WTC11 (cell line): ENCODE measurements around the gene ARHGAP26. TPM values are rescaled to one million over a fixed set of nuclear protein-coding genes. Genes with fewer than 3 reads are reported as not detected.

Experiments used
- ATAC-seq: fragments of 200-7000 bp; cut with Tn5 transposase; 2 replicates; pipeline ENCODE4 v1.10.0; 2021; ENCODE audit warnings: mild to moderate bottlenecking, moderate library complexity
- CTCF ChIA-PET: fragments of 300-600 bp; sonication (Branson Sonifier 250); formaldehyde crosslinking; loops from one replicate; lab custom pipeline; 2021; ENCODE audit warnings: antibody characterized with exemption; lab: Charles Lee
- POLR2A ChIA-PET: fragments of 350-600 bp; sonication (Branson Sonifier 250); formaldehyde crosslinking; loops from one replicate; lab custom pipeline; 2021; ENCODE audit warnings: antibody characterized with exemption; lab: Charles Lee
- DNase-seq: peaks from one replicate; pipeline ENCODE4 v3.0.0; 2021; ENCODE audit warnings: low spot score
- H3K27ac Mint-ChIP-seq: 2 replicates; pipeline ENCODE4 v1.8.0; 2021; ENCODE audit warnings: mixed read lengths
- H3K27me3 Mint-ChIP-seq: 2 replicates; pipeline ENCODE4 v1.8.0; 2021; ENCODE audit warnings: low read depth, mild to moderate bottlenecking, moderate library complexity, mixed read lengths
- H3K36me3 Mint-ChIP-seq: 2 replicates; pipeline ENCODE4 v1.8.0; 2021; ENCODE audit warnings: mixed read lengths
- H3K4me1 Mint-ChIP-seq: 2 replicates; pipeline ENCODE4 v1.8.0; 2022; ENCODE audit warnings: mixed read lengths
- H3K4me3 Mint-ChIP-seq: 2 replicates; pipeline ENCODE4 v1.8.0; 2021; ENCODE audit warnings: mild to moderate bottlenecking, moderate library complexity, mixed read lengths
- H3K9me3 Mint-ChIP-seq: 2 replicates; pipeline ENCODE4 v1.8.0; 2021; ENCODE audit warnings: mixed read lengths
- CREM ChIP-seq: sonication (generic); formaldehyde crosslinking; IDR thresholded peaks from 2 replicates; pipeline ENCODE4 v1.8.1; 2022; ENCODE audit warnings: mild to moderate bottlenecking, missing genetic modification reagents, moderate library complexity
- JAZF1 ChIP-seq: fragments of 250-450 bp; sonication (Bioruptor Pico); IDR thresholded peaks from 2 replicates; pipeline ENCODE4 v1.9.0; 2021; ENCODE audit warnings: moderate library complexity, mild to moderate bottlenecking, inconsistent platforms
- OVOL2 ChIP-seq: fragments of 250-450 bp; sonication (Bioruptor Pico); IDR thresholded peaks from 2 replicates; pipeline ENCODE4 v1.9.0; 2021; ENCODE audit warnings: mild to moderate bottlenecking, borderline replicate concordance
- PRRX2 ChIP-seq: fragments of 250-450 bp; sonication (Bioruptor Pico); IDR thresholded peaks from 2 replicates; pipeline ENCODE4 v1.8.0; 2021; ENCODE audit warnings: mild to moderate bottlenecking
- RORB ChIP-seq: fragments of 250-450 bp; sonication (Bioruptor Pico); IDR thresholded peaks from 2 replicates; pipeline ENCODE4 v1.9.0; 2021; ENCODE audit warnings: mild to moderate bottlenecking
- TEAD1 ChIP-seq: sonication (generic); formaldehyde crosslinking; IDR thresholded peaks from 2 replicates; pipeline ENCODE4 v1.8.0; 2022; ENCODE audit warnings: mild to moderate bottlenecking, missing genetic modification reagents
- ZBTB21 ChIP-seq: sonication (generic); formaldehyde crosslinking; IDR thresholded peaks from 2 replicates; pipeline ENCODE4 v1.8.1; 2023; ENCODE audit warnings: mild to moderate bottlenecking, missing genetic modification reagents, borderline replicate concordance
- ZNF121 ChIP-seq: sonication (generic); formaldehyde crosslinking; IDR thresholded peaks from 2 replicates; pipeline ENCODE4 v1.8.0; 2023; ENCODE audit warnings: missing genetic modification reagents
- ZNF263 ChIP-seq: sonication (generic); formaldehyde crosslinking; IDR thresholded peaks from 2 replicates; pipeline ENCODE4 v1.8.1; 2022; ENCODE audit warnings: low read depth, mild to moderate bottlenecking, moderate library complexity, missing genetic modification reagents
- ZNF317 ChIP-seq: sonication (generic); formaldehyde crosslinking; IDR thresholded peaks from 2 replicates; pipeline ENCODE4 v1.8.1; 2023; ENCODE audit warnings: low read depth, mild to moderate bottlenecking, moderate library complexity, missing genetic modification reagents, borderline replicate concordance
- total RNA-seq: library from RNA; stranded (reverse); gene quantifications from 3 replicates; pipeline ENCODE4 v1.2.3, GENCODE V29; 2021
- TF ChIP-seq, protein P1 (sequence below): sonication (generic); formaldehyde crosslinking; IDR thresholded peaks from 2 replicates; pipeline ENCODE4 v1.8.1; 2023; ENCODE audit warnings: mild to moderate bottlenecking, missing genetic modification reagents
- TF ChIP-seq, protein P2 (sequence below): sonication (generic); formaldehyde crosslinking; IDR thresholded peaks from 2 replicates; pipeline ENCODE4 v1.8.0; 2022; ENCODE audit warnings: missing genetic modification reagents
- TF ChIP-seq, protein P3 (sequence below): sonication (generic); formaldehyde crosslinking; IDR thresholded peaks from 2 replicates; pipeline ENCODE4 v1.8.0; 2023; ENCODE audit warnings: mild to moderate bottlenecking, missing genetic modification reagents
- TF ChIP-seq, protein P4 (sequence below): sonication (generic); formaldehyde crosslinking; IDR thresholded peaks from 2 replicates; pipeline ENCODE4 v1.8.0; 2022; ENCODE audit warnings: mild to moderate bottlenecking, missing genetic modification reagents
- TF ChIP-seq, protein P5 (sequence below): fragments of 250-450 bp; sonication (Bioruptor Pico); IDR thresholded peaks from 2 replicates; pipeline ENCODE4 v2.1.2; 2022; ENCODE audit warnings: mild to moderate bottlenecking, moderate library complexity

The ARHGAP26 gene
- total RNA-seq, 1 experiment from 2014 or later, result 22.3 TPM

DNA sequence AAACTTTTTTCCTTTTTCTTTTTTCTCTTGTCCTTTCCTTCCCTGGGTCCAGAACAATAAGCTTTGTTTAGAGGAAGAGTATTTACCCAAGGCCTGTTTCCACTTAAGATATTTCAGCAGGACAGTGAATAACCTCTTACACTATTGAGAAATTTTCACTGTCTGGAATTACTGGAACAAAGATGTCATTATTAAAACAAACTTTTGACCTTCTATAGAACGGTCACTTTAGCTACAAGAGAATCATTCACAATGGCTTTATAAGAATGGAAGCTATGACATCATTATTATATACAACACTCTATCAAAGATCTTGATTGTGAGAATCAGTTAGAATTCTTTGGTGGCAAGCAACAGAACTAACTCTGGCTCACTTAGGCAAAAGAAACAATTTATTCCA lies 22.0 kb upstream of the ARHGAP26 start:
- DNase-seq (no peak), ATAC-seq (no peak)
- no peak overlapping the region for H3K27ac Mint-ChIP-seq
- H3K4me1 Mint-ChIP-seq, result peaks cover 13% of the 10 kb centered on the region
- POLR2A ChIA-PET, result no interaction called here
- TF ChIP-seq TEAD1 (no peak), RORB (CRISPR knock-in tag) (no peak), CREM (CRISPR knock-in tag) (no peak), ZNF121 (no peak), ZNF317 (CRISPR knock-in tag) (no peak), ZNF263 (no peak), ZBTB21 (CRISPR knock-in tag) (no peak), PRRX2 (CRISPR knock-in tag) (no peak), JAZF1 (CRISPR knock-in tag) (no peak), OVOL2 (no peak)
- TF ChIP-seq, protein P1, sequence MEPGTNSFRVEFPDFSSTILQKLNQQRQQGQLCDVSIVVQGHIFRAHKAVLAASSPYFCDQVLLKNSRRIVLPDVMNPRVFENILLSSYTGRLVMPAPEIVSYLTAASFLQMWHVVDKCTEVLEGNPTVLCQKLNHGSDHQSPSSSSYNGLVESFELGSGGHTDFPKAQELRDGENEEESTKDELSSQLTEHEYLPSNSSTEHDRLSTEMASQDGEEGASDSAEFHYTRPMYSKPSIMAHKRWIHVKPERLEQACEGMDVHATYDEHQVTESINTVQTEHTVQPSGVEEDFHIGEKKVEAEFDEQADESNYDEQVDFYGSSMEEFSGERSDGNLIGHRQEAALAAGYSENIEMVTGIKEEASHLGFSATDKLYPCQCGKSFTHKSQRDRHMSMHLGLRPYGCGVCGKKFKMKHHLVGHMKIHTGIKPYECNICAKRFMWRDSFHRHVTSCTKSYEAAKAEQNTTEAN (CRISPR knock-in tag), result no peak
- TF ChIP-seq, protein P2, sequence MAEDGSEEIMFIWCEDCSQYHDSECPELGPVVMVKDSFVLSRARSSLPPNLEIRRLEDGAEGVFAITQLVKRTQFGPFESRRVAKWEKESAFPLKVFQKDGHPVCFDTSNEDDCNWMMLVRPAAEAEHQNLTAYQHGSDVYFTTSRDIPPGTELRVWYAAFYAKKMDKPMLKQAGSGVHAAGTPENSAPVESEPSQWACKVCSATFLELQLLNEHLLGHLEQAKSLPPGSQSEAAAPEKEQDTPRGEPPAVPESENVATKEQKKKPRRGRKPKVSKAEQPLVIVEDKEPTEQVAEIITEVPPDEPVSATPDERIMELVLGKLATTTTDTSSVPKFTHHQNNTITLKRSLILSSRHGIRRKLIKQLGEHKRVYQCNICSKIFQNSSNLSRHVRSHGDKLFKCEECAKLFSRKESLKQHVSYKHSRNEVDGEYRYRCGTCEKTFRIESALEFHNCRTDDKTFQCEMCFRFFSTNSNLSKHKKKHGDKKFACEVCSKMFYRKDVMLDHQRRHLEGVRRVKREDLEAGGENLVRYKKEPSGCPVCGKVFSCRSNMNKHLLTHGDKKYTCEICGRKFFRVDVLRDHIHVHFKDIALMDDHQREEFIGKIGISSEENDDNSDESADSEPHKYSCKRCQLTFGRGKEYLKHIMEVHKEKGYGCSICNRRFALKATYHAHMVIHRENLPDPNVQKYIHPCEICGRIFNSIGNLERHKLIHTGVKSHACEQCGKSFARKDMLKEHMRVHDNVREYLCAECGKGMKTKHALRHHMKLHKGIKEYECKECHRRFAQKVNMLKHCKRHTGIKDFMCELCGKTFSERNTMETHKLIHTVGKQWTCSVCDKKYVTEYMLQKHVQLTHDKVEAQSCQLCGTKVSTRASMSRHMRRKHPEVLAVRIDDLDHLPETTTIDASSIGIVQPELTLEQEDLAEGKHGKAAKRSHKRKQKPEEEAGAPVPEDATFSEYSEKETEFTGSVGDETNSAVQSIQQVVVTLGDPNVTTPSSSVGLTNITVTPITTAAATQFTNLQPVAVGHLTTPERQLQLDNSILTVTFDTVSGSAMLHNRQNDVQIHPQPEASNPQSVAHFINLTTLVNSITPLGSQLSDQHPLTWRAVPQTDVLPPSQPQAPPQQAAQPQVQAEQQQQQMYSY (CRISPR knock-in tag), result no peak
- TF ChIP-seq, protein P3, sequence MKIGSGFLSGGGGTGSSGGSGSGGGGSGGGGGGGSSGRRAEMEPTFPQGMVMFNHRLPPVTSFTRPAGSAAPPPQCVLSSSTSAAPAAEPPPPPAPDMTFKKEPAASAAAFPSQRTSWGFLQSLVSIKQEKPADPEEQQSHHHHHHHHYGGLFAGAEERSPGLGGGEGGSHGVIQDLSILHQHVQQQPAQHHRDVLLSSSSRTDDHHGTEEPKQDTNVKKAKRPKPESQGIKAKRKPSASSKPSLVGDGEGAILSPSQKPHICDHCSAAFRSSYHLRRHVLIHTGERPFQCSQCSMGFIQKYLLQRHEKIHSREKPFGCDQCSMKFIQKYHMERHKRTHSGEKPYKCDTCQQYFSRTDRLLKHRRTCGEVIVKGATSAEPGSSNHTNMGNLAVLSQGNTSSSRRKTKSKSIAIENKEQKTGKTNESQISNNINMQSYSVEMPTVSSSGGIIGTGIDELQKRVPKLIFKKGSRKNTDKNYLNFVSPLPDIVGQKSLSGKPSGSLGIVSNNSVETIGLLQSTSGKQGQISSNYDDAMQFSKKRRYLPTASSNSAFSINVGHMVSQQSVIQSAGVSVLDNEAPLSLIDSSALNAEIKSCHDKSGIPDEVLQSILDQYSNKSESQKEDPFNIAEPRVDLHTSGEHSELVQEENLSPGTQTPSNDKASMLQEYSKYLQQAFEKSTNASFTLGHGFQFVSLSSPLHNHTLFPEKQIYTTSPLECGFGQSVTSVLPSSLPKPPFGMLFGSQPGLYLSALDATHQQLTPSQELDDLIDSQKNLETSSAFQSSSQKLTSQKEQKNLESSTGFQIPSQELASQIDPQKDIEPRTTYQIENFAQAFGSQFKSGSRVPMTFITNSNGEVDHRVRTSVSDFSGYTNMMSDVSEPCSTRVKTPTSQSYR (CRISPR knock-in tag), result no peak
- TF ChIP-seq, protein P4, sequence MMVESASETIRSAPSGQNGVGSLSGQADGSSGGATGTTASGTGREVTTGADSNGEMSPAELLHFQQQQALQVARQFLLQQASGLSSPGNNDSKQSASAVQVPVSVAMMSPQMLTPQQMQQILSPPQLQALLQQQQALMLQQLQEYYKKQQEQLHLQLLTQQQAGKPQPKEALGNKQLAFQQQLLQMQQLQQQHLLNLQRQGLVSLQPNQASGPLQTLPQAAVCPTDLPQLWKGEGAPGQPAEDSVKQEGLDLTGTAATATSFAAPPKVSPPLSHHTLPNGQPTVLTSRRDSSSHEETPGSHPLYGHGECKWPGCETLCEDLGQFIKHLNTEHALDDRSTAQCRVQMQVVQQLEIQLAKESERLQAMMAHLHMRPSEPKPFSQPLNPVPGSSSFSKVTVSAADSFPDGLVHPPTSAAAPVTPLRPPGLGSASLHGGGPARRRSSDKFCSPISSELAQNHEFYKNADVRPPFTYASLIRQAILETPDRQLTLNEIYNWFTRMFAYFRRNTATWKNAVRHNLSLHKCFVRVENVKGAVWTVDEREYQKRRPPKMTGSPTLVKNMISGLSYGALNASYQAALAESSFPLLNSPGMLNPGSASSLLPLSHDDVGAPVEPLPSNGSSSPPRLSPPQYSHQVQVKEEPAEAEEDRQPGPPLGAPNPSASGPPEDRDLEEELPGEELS (CRISPR knock-in tag), result no peak
- TF ChIP-seq, protein P5, sequence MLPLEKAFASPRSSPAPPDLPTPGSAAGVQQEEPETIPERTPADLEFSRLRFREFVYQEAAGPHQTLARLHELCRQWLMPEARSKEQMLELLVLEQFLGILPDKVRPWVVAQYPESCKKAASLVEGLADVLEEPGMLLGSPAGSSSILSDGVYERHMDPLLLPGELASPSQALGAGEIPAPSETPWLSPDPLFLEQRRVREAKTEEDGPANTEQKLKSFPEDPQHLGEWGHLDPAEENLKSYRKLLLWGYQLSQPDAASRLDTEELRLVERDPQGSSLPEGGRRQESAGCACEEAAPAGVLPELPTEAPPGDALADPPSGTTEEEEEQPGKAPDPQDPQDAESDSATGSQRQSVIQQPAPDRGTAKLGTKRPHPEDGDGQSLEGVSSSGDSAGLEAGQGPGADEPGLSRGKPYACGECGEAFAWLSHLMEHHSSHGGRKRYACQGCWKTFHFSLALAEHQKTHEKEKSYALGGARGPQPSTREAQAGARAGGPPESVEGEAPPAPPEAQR (CRISPR knock-in tag), result no peak
- H3K36me3 Mint-ChIP-seq, result peaks cover 9% of the 10 kb centered on the region; the same call in 1 of the 2 replicates
- no peak overlapping the region for H3K4me3 Mint-ChIP-seq
- H3K9me3 Mint-ChIP-seq, result no peaks in the 10 kb centered on the region
- no peaks in the 10 kb centered on the region for H3K27me3 Mint-ChIP-seq
- CTCF ChIA-PET, result interaction anchor here (0.6 to 5.3 kb wide), 36 partner anchors 10 to 1471 kb away, joined by 3 to 68 read pairs (median 5); partner anchors contain the start of gene ARHGAP26
